HL-60/S4 (cell line): ENCODE measurements around the gene TRAPPC14.

Source experiments
- in situ Hi-C: fragments of 300-500 bp; cut with MboI; formaldehyde crosslinking; loops from 2 replicates; pipeline ENCODE4 v1.14.3; 2022; ENCODE audit warnings: low sequenced_read_pairs

Gene TRAPPC14

DNA sequence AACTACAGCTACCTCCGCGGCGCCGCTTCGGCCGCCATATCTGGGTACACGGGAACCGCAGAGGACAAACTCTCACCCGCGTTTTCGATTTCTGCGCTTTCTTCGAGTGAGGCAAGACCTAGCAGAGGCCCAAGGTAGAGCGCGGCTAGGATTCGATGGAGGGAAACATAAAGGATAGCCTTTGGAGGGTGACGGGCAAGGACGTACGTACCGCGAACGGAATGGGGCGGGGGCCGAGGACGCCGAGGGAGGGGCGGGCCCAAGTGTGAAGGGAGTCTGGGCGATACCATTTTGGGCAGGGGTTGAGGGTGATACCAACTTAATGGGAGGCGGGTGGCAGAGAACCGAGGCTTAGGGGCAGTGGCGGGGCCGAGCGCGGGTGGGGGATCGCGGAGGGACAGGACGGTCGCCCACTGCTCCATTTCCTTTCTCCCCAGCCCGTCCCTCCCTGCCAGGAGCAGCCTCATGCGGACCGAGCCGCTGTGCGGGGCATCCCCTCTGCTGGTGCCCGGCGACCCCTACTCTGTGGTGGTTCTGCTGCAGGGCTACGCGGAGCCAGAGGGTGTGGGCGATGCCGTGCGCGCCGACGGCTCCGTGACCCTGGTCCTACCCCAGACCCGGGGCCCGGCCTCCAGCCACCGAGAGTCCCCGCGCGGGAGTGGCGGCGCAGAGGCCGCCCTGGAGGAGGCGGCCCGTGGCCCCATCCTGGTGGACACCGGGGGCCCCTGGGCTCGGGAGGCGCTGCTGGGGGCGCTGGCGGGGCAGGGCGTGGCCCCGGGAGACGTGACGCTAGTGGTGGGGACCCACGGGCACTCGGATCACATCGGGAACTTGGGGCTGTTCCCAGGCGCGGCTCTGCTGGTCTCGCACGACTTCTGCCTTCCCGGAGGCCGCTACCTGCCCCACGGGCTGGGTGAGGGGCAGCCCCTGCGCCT is 31.3 kb downstream of the TRAPPC14 start, which contains the start of gene MBLAC1:
MBLAC1 (plus strand) TSS at position 37 of the 935 bp plus-strand sequence; CDS start at position 466, 429 bp downstream.
- in situ Hi-C loops: loop anchor here (5.0 kb wide), 1 partner anchor 135 kb away; no protein-coding TSS in a partner anchor

DNA sequence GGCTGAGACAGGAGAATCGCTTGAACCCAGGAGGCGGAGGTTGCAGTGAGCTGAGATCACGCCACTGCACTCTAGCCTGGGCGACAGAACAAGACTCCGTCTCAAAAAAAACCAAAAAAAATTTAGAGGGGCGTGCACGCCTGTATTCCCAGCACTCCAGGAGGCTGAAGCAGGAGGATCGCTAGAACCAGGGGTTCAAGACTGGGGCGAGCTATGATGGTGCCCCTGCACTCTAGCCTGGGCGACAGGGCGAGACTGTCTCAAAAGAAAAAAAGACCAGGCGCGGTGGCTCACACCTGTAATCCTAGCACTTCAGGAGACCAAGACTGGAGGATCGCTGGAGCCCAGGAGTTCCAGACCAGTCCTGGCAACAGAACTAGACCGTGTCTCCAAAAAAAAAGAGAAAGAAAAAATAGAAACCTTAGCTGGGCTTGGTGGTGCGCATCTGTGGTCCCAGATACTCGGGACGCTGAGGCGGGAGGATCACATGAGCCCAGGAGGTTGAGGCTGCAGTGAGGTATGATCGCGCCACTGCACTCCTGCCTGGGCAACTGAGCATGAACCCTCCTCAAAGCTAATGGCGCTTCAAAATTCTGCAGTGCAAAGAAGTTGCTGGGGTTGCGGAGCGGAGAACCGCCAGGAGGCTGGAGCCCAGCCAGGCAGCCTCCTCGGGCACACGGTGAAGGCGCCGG is 32.1 kb downstream of the TRAPPC14 start:
- in situ Hi-C loops: loop anchor here (5.0 kb wide), 1 partner anchor 134 kb away; no protein-coding TSS in a partner anchor

GRCh38 chr7:100124301-100125230 is 34.0 kb downstream of the TRAPPC14 start:
- in situ Hi-C loops: loop anchor here (5.0 kb wide), 1 partner anchor 132 kb away; no protein-coding TSS in a partner anchor

GRCh38 chr7:100122568-100122967 is 36.0 kb downstream of the TRAPPC14 start:
- in situ Hi-C loops: no loop called here

DNA sequence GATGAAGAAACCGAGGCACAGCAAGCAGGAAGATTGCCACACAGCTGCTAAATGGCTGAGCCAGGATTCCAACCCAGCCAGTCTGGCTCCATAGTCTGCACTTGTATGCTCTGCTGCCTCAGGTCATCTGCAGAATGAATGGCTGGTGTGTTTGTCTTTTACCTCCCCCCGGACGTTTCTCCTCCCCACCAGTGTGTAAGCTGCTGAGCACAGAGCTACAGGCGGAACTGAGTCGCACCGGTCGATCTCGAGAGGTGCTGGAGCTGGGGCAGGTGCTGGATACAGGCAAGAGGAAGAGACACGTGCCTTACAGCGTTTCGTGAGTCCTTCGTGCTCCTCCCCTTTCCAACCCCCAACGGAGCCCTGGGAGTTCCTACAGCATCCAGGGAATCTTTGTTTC is 36.5 kb downstream of the TRAPPC14 start:
- in situ Hi-C loops: no loop called here

DNA sequence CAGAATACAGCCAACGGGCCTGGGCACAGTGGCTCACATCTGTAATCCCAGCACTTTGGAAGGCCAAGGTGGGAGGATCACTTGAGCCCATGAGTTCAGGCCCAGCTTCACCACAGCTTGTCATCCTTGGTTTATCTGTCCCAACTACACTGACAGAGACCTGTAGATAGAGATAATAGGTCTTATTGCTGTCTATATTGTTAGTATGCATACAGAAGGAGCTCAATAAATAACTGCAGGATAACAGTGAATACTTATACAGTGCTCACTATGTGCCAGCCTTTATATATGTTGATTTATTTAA is 37.8 kb downstream of the TRAPPC14 start:
- in situ Hi-C loops: no loop called here

- in situ Hi-C loops: no loop called here
These were observed 38.4 kb downstream of the TRAPPC14 start for GRCh38 chr7:100119970-100120732.

DNA sequence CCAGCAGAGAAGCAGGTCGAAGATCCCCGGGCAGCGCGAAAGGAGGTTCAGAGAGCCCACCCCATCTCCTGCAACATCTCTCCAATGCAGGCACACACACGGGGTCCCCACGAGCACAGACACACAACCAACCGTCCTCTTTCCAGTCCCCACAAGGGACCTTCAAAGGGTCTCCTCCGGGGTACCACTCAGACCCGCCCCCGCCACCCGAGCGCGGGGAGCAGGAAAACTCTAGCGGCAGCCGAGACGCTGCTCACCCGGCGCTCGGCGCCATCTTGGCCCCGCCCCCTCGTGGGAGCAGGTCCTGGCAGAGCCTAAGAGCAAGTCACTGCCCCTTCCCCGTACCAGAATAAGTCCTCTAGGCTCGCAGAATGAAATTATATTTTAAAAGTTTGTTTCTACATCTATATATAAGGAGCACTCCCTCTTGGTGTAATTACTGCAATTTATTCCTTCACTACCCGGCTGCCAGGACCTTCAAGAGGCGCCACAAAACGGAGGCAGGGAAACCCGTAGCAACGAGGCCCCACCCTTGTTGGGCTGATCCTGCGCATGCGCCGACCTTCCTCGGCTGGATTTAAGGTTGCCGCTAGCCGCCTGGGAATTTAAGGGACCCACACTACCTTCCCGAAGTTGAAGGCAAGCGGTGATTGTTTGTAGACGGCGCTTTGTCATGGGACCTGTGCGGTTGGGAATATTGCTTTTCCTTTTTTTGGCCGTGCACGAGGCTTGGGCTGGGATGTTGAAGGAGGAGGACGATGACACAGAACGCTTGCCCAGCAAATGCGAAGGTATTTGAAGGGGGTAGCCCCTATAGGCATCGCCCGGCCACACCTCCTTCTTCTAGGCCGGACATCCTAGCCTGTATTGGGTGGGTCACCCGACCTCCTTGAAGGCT is 39.2 kb downstream of the TRAPPC14 start, which contains the start of the genes CNPY4 and TAF6:
CNPY4 (plus strand) TSS at position 563 of the 898 bp plus-strand sequence; CDS start at position 674, 111 bp downstream.
TAF6 (minus strand) TSS at position 287 of the 898 bp plus-strand sequence. CDS start 5,149 bp downstream, outside the sequence.
- in situ Hi-C loops: no loop called here

GRCh38 chr7:100118388-100119071 is 40.0 kb downstream of the TRAPPC14 start:
- in situ Hi-C loops: no loop called here

- in situ Hi-C loops: no loop called here
These were observed 43.5 kb downstream of the TRAPPC14 start for GRCh38 chr7:100115026-100115425.

DNA sequence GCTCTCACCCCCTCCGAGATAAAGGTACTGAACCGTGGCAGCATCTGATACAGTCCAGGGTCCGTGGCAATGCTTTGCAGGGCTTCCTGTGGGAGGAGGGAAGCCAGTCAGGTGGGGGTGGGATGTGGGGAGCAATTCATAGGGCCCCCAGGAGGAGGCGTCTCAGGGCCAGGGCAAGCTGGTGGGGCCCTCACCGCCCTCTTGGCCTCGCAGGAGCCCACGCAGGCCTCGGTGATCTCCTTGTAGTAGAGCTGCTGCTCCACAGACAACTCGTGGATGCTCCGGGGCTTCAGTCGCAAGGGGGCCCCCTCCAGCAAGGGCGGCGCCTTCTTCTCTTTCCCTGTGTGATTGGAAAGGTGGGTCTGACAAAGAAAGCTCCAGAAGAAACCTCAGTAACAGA is 46.6 kb downstream of the TRAPPC14 start:
- in situ Hi-C loops: no loop called here

- in situ Hi-C loops: no loop called here
These were observed 47.4 kb downstream of the TRAPPC14 start for GRCh38 chr7:100111156-100111555.

GRCh38 chr7:100109521-100110163 is 48.9 kb downstream of the TRAPPC14 start:
- in situ Hi-C loops: no loop called here

- in situ Hi-C loops: no loop called here
These were observed 50.6 kb downstream of the TRAPPC14 start for GRCh38 chr7:100107890-100108289.

DNA sequence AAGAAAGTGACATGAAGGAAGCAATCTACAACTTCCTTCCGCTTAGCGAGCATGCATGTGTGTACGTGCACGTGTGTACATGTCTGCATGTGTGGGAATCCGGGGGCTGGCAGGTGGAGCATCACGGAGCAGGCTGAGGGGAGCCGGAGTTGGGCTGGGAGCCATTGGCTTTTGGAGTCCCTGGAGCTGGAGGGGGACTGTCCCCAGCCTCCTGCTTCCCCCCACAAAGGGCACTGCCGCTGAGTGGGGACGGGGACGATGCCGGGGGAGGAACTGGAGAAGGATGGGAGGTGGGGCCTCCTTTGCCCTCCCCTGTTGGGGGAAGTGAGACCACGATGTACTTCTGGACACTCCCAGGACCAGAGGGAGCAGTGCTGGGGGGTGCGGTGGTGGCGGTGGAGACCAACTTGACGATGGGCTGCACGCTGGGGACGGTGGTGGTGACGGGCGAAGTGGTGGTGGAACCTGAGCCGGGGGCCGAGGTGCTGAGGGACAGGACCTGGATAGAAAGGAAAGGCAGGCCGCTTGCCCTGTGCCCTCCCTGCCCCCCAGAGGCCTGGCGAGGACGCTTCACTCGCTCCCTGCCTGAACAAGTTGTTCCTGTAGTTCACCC is 51.3 kb downstream of the TRAPPC14 start:
- in situ Hi-C loops: no loop called here

GRCh38 chr7:100106633-100107032 is 51.9 kb downstream of the TRAPPC14 start:
- in situ Hi-C loops: no loop called here

DNA sequence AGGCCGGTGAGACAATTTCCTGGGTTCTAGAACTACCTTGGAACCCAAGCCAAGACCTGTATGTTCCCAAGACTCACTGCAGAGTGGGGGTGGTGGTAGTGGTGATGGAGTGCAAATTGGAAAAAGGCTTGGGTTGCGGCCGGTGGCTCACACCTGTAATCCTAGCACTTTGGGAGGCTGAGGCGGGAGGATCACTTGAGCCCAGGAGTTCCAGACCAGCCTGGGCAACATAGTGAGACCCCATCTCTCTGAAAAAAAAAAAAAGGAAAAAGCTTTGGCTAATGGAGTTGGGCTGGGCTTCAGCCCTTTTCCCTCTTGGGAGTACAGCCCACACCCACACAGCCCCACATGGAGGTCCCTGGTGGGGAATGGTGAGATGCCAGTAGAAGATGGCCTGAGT is 53.0 kb downstream of the TRAPPC14 start:
- in situ Hi-C loops: no loop called here
